ENCODE measurements around the gene ETFA.

Gene ETFA

DNA sequence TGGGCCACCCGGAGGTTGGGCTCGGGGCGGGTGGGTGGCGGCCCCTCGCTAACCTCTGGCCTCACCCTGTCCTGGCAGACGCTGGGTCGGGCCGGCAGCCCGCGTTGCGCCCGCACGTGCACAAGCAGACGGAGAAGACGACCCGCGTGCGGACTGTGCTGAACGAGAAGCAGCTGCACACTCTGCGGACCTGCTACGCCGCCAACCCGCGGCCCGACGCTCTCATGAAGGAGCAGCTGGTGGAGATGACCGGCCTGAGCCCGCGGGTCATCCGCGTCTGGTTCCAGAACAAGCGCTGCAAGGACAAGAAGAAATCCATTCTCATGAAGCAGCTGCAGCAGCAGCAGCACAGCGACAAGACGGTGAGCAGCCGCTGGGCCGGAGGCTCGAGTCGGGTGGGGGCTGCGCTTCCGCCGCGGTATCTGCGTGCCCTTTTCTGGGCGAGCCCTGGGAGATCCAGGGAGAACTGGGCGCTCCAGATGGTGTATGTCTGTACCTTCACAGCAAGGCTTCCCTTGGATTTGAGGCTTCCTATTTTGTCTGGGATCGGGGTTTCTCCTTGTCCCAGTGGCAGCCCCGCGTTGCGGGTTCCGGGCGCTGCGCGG lies 29.0 kb upstream of the ETFA start:
- no peak for DNase-seq (ENCODE audit: low spot score)

DNA sequence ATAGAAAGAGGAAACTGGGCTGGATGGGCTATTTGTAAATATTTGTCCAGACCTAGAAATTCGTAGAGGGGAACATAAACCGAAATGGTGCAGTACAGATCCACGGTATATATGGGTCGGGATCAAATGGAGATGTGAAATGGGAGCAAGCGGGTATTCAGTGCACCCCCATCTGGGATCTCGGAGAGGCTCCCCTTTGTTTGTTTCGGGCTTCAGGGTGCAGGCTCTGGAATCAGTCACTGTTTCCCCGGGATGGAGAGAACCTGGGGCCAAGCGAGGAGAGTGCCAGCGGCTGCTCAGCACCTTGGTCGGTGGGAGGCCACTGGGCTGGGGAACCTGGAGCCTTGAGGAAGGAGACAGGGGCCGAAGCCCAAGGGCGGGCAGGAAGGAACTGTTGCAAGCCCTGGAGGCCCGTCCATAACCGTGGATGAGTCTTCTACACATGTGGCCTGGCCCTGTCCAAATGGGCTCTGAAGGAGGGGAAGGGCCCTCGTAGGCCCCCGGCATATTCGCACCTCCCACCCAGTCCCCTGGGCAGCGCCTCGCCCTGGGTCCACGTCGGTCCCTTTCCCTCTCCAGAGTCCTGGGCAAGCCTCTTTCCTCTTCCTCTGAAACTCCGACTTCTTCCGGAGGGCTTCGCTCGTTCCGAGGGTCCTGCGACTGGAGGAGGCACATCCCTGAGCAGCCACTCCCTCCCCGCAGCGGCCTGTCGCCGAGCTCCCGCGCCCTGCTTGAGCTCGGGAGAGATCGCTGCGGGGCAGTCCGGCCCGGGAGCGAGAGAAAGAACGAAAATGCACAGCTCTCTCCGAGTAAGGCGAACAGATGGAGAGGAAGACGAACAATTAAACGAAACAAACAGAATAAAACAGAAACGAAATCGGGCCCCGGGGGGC lies 28.3 kb upstream of the ETFA start:
- DNase-seq (ENCODE audit: low spot score): no peak

DNA sequence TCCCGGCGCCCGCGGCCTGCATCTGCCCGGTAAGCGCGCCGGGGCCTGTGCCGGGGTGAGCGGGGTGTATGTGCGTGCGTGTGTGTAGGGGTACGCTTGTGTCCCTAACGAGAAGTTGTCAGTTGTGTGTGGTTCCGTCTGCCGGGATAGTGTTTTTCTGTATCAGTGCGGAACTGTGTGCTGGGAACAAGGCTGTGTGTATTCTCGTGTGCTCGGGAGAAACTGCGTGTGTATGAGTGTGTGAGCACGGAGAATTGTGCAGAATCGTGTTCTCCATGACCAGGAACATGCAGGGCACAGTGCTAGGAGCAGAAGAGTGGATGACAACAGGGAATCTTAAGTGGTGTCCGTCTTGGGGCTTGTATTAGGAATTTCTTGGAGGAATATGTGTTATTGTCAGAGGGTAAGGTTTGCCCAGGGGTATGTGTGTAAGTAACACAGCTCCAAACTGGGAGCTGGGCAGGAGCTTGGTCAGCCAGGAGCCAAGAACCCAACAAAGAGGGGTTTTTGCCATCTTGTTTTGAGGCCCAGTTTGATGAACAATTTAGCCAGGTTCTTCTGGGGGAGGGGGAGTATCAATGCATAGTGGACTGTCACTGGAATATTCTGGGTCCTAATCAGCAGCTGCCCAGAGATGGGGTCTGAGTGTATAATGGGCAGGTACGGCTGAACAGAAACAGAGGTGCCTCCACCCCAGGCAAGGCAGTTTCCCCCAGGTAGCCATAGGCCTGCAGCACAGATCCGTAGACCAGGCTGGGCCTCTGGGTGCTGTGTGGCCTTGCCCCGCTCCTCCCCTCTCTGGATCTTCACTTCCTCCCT lies 27.4 kb upstream of the ETFA start:
- DNase-seq (ENCODE audit: low spot score): no peak

DNA sequence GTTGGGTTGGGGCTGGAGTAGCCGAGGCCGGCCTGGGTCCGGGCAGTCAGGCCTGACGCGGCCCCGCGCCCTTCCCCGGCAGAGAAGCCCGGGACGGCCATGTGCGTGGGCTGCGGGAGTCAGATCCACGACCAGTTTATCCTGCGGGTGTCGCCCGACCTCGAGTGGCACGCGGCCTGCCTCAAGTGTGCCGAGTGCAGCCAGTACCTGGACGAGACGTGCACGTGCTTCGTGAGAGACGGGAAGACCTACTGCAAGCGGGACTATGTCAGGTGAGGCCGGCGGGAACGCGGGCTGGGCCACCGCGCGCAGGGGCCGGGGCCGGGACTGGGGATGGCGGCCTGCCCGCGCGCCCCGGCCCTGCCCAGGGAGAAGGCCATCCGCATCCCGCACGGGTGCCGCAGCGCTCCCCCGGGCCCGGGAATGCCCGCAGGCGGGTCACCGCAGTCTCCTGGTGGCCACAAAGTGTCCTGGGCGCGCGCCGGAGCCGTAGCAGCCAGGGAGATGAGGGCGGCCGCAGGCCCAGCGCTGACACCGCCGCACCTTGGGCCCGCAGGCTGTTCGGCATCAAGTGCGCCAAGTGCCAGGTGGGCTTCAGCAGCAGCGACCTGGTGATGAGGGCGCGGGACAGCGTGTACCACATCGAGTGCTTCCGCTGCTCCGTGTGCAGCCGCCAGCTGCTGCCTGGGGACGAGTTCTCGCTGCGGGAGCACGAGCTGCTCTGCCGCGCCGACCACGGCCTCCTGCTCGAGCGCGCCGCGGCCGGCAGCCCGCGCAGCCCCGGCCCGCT lies 26.6 kb upstream of the ETFA start:
- DNase-seq (ENCODE audit: low spot score): no peak

DNA sequence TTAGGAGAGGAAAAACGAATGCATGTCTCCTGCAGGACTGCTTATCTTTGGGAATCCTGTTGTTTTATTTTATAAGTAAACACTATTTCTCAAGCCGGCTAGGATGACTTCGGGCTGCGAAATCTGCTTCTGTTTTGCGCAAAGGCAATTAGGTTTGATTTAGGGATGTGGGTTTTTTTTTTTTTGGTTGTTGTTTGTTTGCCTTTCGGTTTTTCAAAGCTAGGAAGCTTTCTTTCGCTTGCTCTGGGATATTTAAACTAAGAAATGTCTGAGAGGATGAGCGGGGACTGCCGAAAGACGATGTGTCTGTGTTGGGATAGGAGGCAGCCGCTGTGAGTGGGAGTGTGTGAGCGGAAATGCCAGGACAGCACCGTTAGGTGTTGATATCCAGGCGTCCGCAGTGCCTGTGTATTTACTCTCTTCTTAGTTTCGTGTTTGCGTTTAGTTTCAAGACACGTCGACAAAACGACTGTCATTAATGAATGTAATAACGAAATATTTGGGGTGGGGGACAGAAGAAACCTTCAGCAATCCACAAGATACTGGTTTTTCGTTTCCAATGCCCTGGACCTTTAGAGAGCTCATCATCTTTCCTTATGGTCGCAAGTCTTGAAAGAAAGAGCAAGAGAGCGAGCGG lies 25.9 kb upstream of the ETFA start:
- DNase-seq (ENCODE audit: low spot score): peak; percentile 27

DNA sequence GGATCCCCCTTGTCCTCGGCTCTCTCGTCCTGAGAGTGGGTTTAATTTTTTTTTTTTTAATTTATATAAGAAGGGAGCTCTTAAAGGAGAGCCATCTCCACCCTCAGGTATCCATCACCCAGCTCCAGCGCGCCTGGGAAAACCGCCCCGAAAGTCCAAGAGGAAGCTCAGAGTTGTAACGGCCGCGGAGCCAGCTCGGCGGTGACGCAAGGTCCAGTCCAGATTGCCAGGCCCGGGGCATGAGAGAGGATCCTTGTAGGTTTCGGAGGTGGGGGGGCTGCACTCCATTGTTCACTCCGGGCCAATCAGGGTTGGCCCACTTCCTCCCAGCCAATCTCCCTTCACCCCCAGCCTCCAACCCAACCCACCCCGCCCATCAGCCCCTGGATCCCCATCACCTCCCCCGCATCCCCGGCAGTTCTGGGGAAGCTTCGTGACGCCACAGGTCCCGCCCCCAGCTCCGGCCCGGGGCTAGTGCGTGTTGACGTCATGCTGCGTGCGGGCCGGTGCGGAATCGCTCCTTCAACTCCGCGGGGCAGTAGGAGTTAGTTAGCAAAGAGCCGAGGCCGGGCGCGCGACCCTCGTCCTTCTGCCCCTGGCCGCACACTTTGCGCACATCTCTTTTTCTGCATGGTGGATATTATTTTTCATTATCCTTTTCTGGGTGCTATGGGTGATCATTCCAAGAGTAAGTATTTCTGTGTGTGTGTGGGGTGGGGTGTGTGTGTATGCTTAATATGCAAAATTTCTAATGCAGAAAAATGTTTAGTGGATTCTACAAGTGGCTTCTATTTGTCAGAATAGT lies 25.2 kb upstream of the ETFA start, which contains the start of gene ISL2:
Gene ISL2, plus strand, starts transcription at position 520 of the 805 bp plus-strand sequence. Its CDS starts 111 bp downstream, at position 631.
- DNase-seq (ENCODE audit: low spot score): peak; percentile 65

DNA sequence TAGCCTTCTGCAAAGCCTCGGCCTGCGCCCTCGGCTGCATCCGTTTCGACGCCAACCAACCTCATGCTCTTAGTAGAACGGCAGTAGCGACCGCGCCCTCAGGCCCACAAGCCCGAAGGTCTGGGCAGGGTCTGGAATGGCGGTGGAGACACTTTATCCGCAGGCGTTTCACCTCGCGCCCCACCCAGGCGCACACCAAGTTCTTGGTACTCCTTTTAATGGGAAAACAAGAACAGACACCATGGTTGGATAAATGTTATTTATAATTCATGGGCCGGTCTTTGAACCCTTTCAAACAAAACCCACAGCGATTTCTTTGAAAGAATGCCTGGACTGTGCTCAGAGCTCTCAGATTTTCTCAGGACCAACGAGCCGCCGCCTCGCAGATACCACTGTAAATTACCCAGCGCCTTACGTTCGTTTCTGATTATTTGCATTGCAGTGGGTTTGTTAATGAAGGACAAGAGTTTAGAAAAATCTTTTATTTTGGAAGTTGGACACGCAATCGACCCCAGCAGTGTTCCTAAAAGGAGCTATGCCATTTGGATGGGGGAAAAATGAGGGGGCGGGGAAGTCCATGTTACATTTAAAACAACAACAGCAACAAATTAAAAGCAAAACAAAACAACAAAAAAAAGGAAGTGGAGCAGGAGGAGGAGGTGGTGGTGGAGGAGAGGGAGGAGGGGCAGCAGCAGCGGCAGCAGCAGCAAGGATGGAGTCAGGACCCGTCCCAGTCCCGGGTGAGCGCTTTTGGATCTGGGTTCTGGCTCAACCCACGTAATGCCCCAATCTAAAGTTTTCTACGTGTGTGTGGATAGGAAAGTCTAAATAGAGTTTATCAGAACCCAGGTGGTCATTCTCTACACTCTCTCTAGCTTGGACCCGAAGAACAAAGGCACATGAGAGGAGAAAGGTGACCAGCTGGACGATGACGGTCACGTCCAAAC lies 24.3 kb upstream of the ETFA start:
- DNase-seq (ENCODE audit: low spot score): no peak

DNA sequence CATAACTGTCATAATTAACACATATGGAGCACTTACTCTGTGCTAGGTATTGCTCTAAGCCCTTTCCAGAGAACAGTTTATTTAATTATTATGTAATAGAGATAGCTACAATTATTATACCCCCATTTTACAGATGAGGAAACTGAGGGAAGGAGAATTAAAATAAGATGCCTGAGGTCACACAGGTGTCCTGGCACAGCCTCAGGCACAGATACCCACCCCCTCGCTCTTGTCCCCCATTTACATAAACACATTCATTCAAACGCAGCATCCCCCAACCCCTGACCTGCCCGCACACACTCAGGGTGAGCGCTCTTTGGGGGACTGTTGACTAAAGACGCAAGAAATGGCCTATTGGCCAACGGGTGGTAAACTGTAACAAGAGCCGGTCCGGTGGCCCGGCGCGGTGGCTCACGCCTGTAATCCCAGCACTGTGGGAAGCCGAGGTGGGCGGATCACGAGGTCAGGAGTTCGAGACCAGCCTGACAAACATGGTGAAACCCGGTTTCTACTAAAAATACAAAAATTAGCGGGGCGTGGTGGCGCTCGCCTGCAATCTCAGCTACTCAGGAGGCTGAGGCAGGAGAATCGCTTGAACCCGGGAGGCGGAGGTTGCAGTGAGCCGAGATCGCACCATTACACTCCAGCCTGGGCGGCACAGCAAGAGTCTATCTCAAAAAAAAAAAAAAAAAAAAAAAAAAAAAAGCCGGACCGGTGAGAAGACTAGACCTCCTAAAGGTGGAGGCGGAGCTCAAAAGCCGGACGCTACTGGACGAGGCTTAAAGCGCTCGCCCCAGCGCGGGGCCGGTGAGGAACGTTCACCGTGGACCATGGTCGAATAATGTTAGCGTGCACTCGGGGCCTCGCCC lies 23.4 kb upstream of the ETFA start:
- no peak for DNase-seq (ENCODE audit: low spot score)

DNA sequence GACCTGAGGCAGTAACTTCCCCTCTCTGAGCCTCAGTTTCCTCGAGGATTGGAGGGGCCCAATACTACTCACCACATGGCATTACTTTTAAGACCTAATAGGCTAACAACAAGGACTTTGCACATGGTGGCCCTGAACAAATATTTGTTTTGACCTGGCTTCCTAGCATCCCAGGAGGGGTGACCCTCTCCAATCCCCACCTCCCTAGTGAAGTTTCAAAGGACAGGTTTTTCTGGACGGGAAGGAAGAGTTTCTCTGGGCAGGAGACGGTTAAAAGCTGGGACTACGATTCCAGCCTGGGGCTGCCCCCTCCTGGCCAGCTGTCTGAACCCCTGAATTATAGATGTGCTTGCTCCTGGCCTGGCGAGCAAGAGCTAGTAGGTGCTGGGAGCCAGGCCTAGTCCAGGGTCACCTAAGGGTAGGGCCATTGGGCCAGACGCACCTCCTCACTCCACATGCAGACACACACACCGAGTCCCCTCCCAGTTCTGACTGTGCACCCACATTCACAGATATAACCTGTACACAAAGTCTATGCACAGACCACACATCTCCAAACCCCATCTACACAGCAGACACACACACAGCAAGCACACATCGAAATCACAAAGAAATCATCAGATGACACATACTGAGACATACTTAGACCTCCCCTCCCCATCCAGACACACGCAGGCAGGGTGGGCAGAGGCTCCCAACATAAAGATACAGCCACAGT lies 22.6 kb upstream of the ETFA start:
- DNase-seq (ENCODE audit: low spot score): no peak

DNA sequence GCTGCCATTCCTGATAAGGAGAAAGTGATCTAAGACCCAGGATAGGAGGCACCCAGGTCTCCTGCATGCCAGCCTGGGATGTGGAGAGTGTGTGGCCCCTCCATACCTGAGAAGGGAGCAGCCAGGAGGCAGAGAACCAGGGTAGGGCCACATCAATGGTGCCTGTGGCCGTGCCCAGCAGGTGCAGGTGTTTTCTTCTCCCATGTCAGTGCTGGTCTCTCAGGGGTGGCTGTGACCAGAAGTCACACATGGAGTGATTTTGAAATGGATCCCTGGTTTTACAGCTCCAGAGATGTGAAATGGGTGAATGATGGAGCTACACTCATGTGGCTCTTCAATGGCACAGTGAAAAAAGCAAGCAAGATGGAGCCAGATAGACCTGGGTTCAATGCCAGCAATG lies 22.0 kb upstream of the ETFA start:
- no peak for DNase-seq (ENCODE audit: low spot score)

DNA sequence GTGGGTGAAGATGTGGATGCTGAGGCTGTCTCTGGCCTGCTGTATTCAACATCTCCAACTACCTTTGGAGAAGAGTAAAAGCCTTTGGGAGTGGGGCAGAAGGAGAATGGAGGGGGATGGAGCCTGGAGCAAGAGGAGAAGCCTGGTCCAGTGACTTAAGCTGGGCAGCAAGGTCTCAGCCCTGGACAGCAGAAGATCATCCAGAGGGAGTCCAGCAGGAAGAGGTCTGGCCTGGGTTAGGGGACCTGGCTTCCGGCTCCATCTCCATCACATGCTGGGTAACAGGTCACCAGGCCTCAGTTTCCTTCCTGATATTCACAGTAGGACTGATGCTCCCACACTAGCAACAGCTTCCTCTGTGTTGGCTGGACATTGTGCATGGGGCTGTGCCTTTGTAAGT lies 21.5 kb upstream of the ETFA start:
- no peak for DNase-seq (ENCODE audit: low spot score)

DNA sequence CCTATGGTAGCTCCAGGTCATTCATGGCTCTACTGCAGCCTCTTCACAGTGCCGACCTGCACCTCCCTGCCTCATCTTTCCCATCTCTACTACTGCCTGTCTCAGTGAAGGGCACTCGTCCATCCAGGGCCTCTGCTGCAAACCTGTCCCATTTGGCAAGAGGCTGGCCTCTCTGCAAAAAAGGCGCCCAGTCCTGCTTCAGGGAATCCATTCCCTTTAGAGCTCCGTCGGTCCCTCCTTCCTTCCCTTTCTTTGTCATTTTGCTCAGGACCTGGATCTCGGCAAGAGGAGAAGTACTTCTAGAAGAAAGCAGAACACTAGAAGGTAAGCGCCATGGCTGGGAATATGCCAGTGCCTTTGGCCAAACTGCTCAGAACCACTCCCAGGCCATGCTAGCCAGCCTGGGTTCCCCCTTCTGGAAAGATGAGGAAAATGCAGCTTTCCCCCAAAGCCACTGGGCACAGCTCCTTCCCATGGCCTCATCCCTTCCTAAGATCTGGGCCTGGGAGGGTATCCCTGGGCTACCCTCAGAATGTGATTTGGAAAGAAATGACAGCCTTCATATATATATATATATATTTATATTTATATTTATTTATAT lies 18.9 kb upstream of the ETFA start:
- DNase-seq (ENCODE audit: low spot score): peak; percentile 22

DNA sequence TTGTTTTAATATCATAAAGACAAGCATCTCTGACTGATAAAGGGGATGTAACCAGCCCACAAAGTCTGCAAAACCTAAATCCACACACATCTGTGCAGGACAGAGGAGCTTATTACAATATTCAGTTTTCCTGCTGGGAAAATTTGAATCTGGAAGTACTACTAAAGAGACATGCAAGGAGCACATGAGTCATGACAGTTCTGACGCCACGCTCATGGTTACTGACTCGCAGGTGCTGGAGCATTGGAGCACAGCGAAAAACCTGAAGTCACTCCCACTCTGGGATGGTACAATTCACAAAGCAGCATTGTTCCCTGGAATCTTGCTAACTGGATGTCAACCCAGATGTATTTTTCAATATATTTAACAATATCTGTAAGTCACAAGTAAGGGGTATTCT lies 17.7 kb upstream of the ETFA start:
- no peak for DNase-seq (ENCODE audit: low spot score)

DNA sequence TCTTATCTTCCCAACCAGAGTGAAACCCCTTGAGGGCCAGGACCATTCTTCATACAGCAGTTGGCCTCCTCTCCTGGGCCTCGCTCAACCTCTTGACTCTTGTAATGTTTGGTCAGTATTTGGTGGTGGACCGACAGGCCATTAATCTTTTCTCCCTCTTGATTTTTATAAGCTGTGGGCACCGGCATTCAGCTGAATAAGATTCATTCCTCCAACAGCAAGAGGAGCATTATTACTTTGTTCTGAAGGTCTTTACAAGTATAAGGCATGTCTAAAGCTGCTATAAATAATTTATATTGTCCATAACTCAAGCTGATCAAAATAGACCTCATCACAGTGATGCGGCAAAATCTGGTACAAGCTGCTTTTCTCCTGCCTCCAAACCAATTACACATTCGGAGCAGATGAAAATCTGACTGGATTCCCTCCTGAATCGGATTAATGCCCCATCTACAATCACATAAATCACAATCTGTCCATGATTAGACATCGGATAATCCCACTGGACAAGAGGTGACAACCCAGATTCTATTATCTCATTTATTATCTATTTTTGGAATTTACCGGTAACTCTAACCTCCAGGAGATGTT lies 16.9 kb upstream of the ETFA start:
- DNase-seq (ENCODE audit: low spot score): no peak

DNA sequence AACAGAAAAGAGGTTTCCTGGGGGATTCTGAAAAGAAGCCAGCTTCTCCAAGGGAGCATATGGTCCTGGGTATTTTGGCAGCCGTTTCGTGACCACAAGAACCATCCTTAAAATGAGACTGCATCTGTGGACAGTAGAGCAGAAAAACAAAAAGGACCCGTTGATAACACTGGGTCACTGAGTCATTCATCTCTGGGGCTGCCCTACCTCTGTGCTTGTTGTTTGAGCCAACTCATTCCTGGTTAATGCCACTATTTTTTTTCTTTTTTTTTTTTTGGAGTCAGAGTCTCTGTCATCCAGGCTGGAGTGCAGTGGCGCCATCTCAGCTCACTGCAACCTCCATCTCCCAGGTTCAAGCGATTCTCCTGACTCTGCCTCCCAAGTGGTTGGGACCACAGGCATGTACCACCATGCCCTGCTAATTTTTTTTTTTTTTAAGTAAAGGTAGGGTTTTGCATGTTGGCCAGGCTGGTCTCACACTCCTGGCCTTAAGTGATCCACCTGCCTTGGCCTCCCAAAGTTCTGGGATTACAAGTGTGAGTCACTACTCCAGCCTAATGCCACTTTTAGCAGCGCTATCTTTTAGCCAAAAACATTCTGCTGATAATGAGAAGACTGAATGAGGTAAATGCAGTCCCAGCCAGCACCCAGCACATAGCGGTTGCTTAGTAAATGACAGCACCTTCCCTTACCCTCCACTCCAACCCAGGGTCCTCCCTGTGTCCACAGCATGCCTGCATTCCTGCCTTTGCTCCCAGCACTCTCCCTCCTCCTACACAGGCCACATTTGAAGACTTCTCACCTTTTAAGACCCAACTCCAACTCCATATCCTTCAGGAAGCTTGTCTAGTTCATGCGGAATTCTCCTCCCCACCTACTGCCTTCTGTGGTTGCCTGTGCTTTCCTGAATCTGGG lies 16.2 kb upstream of the ETFA start:
- DNase-seq (ENCODE audit: low spot score): no peak

DNA sequence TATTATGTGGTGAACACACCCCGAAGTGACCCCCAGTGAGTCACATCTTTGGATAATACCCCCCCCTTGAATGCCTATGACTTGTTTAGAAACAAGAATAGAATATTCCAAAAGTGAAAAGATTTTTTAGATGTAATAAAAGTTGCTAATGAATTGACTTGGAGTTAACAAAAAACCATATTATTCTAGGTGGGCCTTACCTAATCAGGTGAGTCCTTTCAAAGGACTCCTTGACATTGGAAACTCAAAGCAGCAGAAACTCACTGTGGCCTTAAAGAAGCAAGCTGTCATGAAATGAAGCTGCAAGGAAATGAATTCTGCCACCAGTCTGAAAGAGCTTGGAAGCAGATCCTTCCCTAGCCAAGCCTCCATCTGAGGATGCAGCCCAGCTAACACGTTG lies 14.4 kb upstream of the ETFA start:
- no peak for DNase-seq (ENCODE audit: low spot score)

Measured in pons (tissue), 1 donor.